Ecto neural progenitor cell (in vitro differentiated cells): Measurements from ENCODE around the gene CBFA2T3.
"Not testable (repeated sequence)": the region's sequence is repeated elsewhere in the genome, so short reads cannot be mapped to it uniquely, and the experiment has no call there.

Source experiments
- DNase-seq: peaks from one replicate; pipeline ENCODE4 v3.0.0-alpha.2; 2018; ENCODE audit warnings: low spot score

CBFA2T3 gene

GRCh38 chr16:88889702-88890352 is 87.2 kb downstream of the CBFA2T3 start:
- not testable (repeated sequence) for DNase-seq

GRCh38 chr16:88888461-88889387 is 88.3 kb downstream of the CBFA2T3 start:
- DNase-seq, result no peak

GRCh38 chr16:88888057-88888456 is 89.0 kb downstream of the CBFA2T3 start:
- DNase-seq, result no peak

GRCh38 chr16:88886845-88887521 is 90.0 kb downstream of the CBFA2T3 start:
- DNase-seq, result no peak

GRCh38 chr16:88886420-88886844 is 90.6 kb downstream of the CBFA2T3 start:
- DNase-seq, result no peak

GRCh38 chr16:88885693-88886280 is 91.2 kb downstream of the CBFA2T3 start:
- no peak for DNase-seq

GRCh38 chr16:88884569-88885271 is 92.3 kb downstream of the CBFA2T3 start:
- no peak for DNase-seq

- no peak for DNase-seq
These were observed 93.1 kb downstream of the CBFA2T3 start for GRCh38 chr16:88883946-88884345.

GRCh38 chr16:88883117-88883895 is 93.7 kb downstream of the CBFA2T3 start:
- DNase-seq, result no peak

- DNase-seq, result no peak
These were observed 94.5 kb downstream of the CBFA2T3 start for GRCh38 chr16:88882358-88883030.

GRCh38 chr16:88881675-88882357 is 95.2 kb downstream of the CBFA2T3 start:
- DNase-seq, result no peak

GRCh38 chr16:88881007-88881615 is 95.9 kb downstream of the CBFA2T3 start:
- DNase-seq, result no peak

GRCh38 chr16:88880226-88881006 is 96.6 kb downstream of the CBFA2T3 start:
- no peak for DNase-seq

GRCh38 chr16:88879788-88880055 is 97.3 kb downstream of the CBFA2T3 start:
- no peak for DNase-seq

GRCh38 chr16:88878967-88879787 is 97.8 kb downstream of the CBFA2T3 start:
- DNase-seq, result no peak

- DNase-seq, result no peak
These were observed 98.7 kb downstream of the CBFA2T3 start for GRCh38 chr16:88878356-88878755.

GRCh38 chr16:88877564-88878289 is 99.3 kb downstream of the CBFA2T3 start:
- no peak for DNase-seq
